GM19467 (cell line): ENCODE measurements around the gene WFS1.

Experiments
- ATAC-seq: cut with Tn5 transposase; IDR thresholded peaks from one replicate; pipeline ENCODE4 v1.9.1; 2021; ENCODE audit warnings: mild to moderate bottlenecking, moderate library complexity; ENCODE audit not compliant: unreplicated experiment

WFS1 gene

DNA sequence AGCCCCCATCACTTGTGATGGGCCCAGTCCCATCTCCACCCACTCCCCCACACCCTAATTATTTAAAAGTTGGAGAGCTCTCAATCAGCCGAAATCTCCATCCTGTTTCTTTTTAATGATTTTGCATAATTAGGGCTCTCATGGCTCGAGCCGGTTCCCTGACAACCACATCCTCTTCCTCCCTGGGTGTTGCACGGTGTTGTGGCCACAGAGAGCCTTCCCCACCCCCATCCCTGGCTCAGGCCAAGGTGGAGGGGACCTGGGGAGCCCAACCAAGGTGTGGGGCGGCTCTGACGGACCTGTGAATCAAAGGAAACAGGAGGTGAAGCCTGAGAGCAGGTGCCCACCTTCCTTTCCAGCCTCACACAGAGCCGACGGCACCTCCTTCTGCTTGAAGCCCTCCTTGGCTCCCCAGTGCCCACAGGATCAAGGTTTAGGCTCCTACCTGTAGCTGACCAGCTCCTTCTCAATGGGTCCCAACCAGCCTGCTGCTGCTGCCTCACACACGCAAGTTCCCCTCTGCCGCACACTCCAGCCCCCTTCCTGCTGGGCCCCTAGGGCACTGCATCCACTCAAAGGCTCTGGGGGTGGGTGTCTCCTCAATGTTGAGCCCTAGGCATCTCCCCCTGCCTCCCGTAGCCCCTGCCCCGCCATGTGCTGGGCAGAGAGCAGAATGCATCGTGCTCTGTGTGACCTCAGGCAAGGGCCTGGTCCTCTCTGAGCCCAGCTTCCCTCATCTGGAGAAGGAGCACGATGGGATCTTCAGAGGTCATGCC is 68.7 kb downstream of the WFS1 start:
- no peak for ATAC-seq

DNA sequence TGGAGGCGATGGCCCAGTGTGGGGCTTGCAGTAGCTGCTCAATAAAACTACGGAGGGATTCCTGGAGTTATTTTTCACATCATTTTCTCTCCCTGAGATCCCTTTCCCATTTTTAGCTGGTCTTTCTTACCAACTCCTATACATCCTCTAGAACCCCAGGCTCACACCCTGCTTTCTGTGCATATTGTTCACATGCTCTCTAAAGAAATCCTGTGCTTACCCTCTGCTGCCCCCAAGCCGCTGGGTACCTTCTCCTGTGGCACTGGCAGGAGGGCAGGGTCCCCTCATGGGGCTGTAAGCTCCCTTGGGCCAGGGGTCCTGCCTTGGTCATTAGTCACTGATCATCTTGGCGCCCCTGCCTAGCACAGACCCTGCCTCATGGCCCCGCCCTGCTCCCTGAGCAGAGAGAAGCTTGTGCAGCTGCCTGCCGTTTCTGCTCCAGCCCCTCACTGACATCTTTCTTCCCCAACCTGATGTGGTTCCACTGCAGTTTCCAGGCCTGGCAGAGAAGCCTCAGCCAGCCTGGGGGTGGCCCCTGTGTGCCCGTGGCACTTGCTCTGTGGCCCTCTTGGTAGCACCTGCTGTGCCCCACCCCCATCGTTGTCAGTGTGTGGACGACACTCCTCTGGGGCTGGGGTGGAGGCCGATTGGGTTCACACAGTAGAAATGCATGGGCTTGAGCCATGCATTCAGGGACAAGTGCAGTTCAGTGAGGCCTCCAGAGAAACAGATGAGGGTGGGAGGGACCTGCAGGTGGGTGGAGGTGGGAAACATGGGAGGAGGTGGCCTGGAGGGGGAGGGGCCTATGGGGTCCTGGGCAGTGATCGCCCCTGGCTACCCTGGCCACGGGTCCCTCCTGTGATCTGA is 69.5 kb downstream of the WFS1 start:
- no peak for ATAC-seq

DNA sequence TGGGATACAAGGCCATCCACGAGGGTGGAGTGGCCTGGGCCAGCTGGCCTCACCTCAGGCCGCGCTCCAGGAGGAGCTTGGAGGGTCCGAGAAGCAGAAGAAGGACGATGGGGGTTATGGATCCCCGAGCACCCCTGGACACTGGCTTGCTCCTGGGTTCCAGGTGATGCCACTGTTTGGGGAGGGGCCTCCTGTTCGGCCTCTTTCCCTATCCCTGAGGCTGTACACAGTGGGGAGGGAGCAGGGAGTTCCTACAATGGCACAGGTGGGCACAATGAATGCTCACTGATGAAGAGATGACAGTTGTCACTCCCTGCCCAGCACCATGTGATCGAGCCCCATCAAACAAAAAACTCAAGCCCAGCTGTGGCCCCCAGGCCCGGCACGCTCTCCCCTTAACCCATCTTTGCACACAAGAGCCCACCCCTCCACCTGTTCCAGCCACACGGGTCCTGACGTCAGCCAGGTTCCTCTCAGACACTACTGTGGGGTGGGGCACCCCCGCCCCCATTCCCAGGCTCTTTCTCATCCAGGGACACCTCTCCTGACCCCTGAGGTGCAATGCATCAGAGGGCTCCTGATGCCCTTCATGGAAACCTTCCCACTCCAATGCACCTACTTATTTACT is 70.3 kb downstream of the WFS1 start:
- ATAC-seq = no peak

DNA sequence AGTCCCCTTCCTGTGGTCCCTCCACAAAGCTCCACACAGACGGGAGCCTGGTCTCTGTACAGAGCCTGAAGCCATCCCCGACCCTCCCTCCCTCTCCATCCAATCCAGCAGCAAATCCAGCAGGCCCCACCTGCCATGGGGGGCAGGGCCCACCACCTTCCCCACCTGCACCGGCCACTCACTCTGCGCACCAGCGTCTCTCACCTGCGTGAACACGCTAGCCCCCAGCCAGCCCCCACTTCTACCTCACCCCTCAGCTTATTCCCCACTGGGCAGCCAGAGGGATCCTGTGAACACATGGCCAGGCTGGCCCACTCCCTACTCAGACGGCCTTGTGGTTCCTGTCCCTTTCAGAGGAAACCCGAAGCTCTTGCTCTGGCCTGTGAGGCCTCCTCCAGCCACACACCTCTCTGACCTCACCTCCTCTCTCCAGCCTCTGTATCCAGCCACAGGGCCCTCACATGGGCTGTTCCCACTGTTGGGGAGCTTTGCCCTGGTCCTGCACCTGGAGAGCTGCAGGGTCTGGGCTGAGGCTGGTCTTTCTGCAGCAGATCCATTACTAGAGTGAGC is 70.9 kb downstream of the WFS1 start:
- no peak for ATAC-seq

DNA sequence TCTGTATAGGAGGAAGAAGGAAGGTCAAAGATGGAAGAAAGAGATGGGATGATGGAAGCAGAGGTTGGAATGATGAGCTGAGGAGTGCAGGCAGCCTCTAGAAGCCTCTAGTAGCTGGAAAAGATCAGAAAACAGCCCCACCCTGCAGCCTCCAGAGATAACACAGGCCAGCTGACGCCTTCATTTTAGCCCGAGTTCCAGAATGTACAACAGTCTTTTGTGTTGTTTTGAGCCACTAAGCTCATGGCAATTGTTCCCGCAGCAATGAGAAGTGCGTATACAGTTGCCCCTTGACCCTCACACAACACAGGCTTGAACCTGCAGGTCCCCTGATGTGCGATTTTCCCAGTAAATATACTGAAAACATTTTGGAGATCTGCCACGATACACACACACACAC is 72.0 kb downstream of the WFS1 start:
- ATAC-seq = no peak

DNA sequence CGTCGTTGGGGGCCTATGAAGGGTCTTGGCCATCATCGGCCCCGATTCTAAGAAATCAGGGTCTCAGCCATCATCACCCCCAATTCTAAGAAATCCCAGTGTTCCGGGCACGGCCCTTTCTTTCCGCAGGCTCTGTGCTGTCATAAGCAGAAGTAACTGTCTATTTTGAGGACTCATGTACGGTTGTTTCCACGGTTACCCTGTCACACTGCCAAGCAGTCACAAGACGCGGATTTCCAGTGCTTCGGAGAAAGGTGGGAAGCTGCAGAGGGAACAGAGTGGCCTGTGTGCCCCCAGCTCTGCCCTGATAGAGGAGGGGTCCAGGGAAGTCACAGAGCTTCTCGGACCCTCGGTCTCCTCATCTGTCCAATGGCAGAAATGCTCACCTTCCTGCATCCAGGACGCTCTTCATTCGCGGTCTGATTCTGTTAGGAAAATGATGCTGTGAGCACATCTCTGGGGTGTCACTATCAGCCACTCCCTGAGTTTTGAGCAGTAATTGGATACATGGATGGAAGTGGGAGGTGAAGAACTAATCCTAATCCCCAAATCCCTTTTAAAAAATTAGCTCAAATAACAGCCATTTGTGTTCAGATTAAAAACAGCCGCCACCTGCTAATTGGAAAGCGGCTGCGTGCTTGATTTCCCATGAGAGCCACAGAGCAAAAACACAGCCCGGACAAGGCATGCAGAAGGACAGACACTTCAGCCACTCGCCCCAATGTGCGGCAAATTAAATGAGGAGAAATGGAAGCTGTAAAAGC is 73.1 kb downstream of the WFS1 start:
- no peak for ATAC-seq

DNA sequence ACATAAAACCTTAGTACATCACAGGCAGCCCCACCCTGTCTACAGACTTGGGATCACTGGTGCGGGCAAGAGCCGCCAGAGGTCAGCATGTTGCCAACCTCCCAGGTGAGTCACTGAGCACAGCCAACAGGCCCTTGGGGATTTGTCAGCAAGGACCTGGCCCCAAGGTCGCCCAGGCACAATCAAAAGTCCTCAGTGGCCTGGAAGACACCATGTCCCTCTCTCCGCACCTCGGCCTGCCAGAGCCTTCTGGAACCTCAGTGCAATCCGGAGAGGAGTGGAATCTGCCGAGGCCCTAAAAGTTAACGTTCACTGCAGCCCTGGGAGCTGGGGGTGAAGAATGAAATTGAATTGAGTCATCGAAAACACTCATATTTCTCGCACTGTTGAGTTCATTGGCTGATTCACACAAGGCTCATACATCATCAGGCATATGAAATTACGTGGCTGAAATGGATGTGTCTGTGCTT is 74.3 kb downstream of the WFS1 start:
- no peak for ATAC-seq

DNA sequence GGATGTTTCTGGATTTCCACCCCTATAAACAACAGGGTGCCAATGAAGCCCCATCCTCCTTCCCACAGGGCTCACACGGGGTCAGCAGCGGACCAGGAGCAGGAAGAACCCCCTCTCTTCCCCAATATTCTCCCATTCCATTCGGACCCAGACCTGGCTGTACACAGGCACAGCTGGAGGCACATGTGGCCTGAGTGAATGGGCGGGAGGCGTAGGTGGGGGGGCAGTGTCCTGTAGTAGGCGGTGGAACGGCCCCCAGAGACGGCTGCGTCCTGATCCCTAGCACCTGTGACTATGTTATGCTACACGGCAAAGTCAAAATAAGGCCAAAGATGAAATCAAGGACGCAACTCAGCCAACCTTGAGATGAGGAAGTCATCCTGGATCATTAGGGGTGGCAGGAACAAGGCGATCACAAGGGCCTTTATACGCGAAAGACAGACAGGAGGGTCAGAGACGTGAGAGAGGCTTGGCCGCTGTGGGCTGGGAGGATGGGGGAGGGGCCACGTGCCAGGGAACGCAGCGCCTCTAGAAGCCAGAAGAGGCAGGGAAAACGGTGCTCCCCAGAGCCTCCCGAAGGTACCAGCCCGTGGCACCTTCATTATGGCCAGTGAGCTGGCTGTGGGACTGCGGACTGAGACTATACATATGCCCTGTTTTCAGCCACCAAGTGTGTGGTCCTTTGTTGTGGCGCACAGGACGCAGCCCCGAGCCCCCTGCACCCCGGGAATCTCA is 75.6 kb downstream of the WFS1 start:
- ATAC-seq = no peak

DNA sequence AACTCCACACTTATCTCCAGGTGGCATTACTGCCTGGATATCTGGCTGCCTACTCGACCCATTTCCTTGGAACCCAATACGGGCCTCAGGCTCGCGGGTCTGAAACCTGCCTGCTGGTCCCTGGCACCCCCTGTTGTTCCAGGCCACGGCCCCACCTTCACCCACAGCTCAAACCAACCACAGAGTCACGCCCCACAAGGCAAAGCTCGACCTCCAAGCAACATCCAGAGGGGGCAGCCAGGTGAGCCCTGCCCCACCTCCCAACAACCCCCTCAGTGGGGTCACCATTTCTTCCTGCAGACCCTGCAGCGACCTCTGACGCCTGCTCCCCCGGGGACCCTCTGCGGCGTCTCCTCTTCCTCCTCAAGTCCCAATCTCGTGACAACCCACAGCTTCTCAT is 76.2 kb downstream of the WFS1 start:
- no peak for ATAC-seq

DNA sequence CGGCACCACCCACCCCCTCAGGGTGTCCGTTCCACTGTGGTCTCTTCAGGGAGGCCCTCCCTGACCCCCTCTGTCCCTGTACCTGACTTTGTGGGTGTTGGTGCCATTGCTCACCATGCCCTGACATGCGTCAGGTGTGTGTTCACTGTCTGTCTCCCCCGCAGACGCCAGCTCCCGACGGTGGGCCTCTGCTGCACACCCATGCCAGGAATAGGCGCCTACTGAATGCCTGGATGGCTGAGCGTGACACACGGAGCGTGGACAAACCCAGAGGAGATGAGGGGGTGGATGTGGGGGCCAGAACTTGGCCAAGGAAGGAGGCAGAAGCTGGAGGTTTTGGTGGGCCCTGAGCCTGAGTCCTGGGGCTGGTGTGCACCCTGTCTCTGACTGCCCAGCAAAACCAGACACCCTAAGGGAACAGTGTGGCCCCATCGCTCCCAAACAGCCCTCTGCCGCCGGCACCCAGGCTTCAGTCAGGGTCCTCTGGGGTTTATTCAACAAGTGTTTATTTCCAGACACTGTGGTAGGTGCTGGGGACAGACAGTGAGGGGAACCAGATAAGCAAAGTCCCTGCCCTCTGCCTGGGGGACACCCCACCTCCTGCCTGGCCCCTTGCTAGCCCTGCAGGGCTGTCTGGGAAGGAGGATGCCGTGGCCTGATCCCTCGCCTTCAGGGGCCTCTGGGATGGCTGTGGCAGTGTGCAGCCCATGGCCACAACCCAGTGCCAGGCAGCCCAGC is 76.9 kb downstream of the WFS1 start:
- no peak for ATAC-seq

DNA sequence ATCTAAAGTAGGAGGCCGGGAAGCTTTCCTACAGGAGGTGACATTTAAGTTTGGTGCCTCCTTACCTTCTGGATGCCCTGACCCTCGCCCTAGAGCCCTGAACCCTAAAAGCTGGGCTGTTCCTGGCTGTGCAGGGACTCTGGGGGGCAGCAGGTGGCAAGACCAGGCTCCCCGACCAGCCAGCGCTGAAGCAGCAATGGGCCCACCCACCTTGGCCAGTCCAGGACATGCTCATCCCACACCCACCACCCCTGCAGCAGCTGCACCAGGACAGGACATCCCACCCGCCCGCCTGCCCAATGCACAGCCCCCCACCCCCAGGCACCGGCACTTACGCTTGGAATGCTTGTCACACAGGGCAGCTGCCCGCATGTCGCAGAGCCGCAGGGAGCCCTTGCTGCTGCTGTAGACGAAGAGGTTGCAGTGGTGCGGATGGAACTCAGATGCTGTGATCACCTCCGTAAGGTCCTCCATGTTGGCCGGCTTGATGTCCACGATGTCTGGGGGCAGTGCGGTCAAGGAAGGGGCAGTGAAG is 77.9 kb downstream of the WFS1 start:
- no peak for ATAC-seq

DNA sequence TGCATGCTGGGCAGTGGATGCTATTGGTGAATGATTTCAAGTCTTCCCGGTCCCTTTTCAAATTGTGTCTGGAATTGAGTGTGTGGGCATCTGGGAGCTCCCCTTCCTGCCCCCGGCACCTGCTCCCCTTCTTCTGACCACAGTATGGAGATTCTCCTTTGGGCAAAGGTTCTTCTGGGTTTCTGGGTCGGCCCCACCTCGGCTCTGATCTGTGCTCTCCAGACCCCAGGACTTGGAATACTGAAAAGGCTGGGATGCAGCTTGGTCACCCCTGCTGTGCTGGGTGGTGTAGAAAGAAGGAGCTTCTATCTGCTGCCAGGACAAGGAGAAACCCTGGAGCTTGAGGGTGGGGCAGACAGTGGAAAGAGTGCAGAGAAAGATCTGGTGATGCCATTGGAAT is 78.8 kb downstream of the WFS1 start:
- ATAC-seq = no peak

DNA sequence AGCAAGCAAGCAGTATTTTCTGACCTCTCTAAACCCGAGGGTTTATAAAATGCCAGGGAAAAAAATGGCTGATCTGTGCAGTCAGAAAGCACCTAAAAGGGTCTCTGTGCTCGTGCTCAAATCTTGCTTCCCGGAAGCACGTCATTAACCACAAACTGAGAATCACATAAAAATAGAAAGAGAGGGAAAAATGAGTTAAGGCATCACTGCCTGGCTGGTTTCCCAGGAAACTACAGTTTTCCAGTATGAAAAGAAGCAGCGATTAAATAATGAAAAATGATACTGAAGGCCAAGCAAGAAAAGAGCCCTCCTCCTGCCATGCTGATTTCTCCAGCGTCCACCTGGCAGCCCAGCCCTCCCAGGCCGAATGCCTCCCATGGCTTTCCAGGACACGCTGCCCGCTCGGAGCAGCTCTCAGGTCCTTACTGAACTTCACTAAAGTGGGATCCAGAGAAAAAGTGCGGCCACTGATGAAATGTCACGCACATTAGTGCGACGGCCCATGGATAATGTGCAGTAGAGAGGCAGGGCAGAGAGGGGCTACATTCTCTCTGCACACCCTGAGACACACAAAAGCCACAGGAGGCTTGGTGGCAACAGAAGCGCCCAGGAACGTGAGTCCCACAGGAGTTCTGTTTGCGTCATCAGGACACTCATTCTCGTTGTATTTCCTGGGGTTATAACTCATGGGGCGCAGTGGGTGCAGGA is 80.4 kb downstream of the WFS1 start:
- ATAC-seq = no peak

DNA sequence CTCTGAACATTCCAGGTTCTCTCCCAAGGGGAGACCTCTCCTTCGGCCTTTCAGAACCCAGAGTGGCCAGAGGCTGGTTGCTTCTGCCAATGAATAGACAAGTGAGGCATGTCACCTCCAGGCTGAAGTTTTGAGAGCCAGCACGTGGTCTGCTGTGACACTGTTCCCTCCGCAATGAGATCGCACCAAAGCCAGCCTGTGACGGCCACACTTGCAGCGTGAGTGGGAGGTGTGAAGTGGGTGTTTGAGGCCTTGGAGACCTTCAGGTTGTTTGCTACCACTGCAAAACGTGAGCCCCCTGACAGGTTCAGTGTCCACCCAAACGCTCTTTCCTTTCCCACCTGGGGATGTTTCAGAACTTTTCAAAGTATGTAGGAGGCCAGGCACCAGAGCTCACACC is 81.0 kb downstream of the WFS1 start:
- ATAC-seq = no peak

DNA sequence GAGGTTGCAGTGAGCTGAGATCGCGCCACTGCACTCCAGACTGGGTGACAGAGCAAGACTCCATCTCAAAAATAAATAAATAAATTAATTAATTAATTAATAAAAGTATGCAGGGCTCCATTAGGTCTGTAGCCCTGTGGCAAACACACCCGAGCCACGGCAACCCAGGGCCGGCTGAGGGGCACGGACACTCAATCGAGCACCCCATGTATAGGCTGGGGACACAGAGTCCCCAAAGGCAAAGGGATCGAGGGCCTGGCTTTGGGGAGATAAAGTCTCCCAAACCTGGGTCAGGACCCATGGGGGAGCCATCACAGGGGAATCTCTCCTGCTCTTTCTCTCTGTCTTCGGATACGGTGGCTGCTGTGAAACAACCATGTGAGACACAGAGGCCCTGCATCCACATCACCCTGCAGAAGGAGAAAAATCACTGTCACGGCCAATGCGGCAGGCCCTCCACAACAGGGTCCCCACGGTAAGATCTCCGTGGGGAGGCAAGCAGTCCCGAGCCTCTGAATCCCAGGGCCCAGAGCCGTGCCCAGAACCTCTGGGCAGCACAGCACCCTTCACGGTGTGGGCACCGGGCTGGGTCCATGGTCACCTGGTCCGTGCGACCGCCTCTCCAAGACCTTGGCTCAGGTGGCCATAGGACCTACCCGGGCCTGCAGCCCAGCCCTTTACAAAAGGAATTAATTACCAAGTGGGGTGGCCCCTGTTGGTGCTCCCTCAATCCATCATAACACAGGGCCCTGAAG is 81.8 kb downstream of the WFS1 start:
- no peak for ATAC-seq

DNA sequence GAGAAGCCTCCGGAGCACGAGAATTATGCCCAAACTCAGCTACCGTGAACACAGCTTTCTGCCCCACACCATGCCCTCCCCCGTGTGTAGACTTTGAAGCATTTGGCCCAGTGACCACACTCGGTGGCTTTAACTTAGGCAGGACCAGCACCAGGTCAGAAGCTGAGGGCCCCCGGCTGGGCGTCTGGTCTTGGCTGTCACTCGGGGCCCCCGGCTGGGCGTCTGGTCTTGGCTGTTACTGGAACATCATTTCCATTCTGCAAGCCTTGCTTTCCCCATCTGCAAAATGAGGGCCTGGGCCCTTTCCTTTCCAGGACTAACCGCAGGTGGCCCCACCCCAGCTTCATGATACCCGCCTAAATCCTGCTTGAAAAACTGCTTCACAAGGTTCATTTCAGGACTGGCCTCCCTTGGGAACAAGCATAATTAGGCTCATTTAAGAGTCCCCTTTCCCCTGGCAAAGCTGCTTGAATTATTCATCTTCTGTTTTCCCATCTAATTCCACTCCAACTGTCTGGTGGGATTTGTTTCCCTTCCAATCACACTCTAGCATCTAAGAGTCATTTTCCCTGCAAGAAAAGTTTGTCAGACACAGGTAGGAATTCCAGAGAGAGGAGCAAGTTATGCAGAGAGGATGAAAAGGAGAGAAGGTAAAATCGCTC is 82.5 kb downstream of the WFS1 start:
- no peak for ATAC-seq
